GM23338 (cell line): ENCODE measurements around the gene SLC6A18.

ENCODE experiments used
- CREB1 ChIP-seq: fragments of 250-450 bp; sonication (Bioruptor Pico); IDR thresholded peaks from 2 replicates; pipeline ENCODE4 v1.5.0; 2020; ENCODE audit warnings: low read depth, mild to moderate bottlenecking, moderate library complexity
- CTCF ChIP-seq, 2 experiments: fragments of 200-600 bp in 1 of 2; sonication (generic) in 1 of 2; conservative IDR thresholded peaks; 2 replicates each; pipeline versions ENCODE4 v1.5.1 to v1.6.1; 2016 to 2017; ENCODE audit warnings: antibody characterized with exemption in 2 of 2, low read depth in 2 of 2, mild to moderate bottlenecking in 2 of 2, moderate library complexity in 1 of 2
- EZH2 ChIP-seq: fragments of 200-600 bp; sonication (generic); IDR thresholded peaks from one replicate; pipeline ENCODE4 v1.8.0; 2017; ENCODE audit warnings: antibody characterized with exemption, mild to moderate bottlenecking, low read depth; ENCODE audit not compliant: unreplicated experiment
- EZH2phosphoT487 ChIP-seq: fragments of 200-600 bp; sonication (generic); IDR thresholded peaks from one replicate; pipeline ENCODE4 v1.8.1; 2018; ENCODE audit warnings: antibody characterized with exemption; ENCODE audit not compliant: unreplicated experiment
- POLR2AphosphoS5 ChIP-seq: IDR thresholded peaks from 2 replicates; pipeline ENCODE4 v1.6.1; 2016; ENCODE audit warnings: antibody characterized with exemption, low read depth
- REST ChIP-seq: IDR thresholded peaks from one replicate; pipeline ENCODE4 v1.6.1; 2018; ENCODE audit warnings: antibody characterized with exemption; ENCODE audit not compliant: unreplicated experiment
- ZNF331 ChIP-seq: fragments of 250-450 bp; sonication (Bioruptor Pico); IDR thresholded peaks from 2 replicates; pipeline ENCODE4 v1.5.0; 2020; ENCODE audit warnings: low read depth, mild to moderate bottlenecking, moderate library complexity

- TF ChIP-seq REST (no peak), EZH2phosphoT487 (no peak), CTCF (conservative IDR thresholded peaks at IDR 0.05; ENCODE audit: low read depth in 2 of 2) (no peak), EZH2 (no peak), CREB1 (no peak), POLR2AphosphoS5 (no peak), ZNF331 (CRISPR knock-in tag) (no peak)
These were observed 36.7 kb upstream of the SLC6A18 start for GRCh38 chr5:1188464-1188863.
